Neural cell (in vitro differentiated cells): Measurements from ENCODE around the gene WDR35. TPM values are rescaled to one million over a fixed set of nuclear protein-coding genes. Genes with fewer than 3 reads are reported as not detected.
"Not testable (repeated sequence)": the region's sequence is repeated elsewhere in the genome, so short reads cannot be mapped to it uniquely, and the experiment has no call there.

ENCODE experiments used
- H2AFZ ChIP-seq: fragments of 200-600, 300-800 bp; sonication (generic), shearing (Covaris generic); 2 replicates; pipeline ENCODE4 v1.6.0; 2014; ENCODE audit warnings: low read depth, mild to moderate bottlenecking, antibody characterized with exemption, low read length, moderate library complexity
- H3F3A ChIP-seq: fragments of 200-600 bp; shearing (Covaris generic); 2 replicates; pipeline ENCODE4 v1.6.1; 2016; ENCODE audit warnings: mild to moderate bottlenecking, moderate library complexity, mixed read lengths, antibody characterized with exemption, low read length; ENCODE audit not compliant: insufficient read depth, poor library complexity, severe bottlenecking
- H3K27ac ChIP-seq: fragments of 200-600, 300-800 bp; sonication (generic), shearing (Covaris generic); 2 replicates; pipeline ENCODE4 v1.5.1; 2014; ENCODE audit warnings: mild to moderate bottlenecking, low read length, moderate library complexity
- H3K27me3 ChIP-seq: fragments of 300-800, 200-600 bp; sonication (generic), shearing (Covaris generic); 2 replicates; pipeline ENCODE4 v1.6.0; 2014; ENCODE audit warnings: mild to moderate bottlenecking, low read depth, low read length, moderate library complexity; ENCODE audit not compliant: insufficient read depth
- H3K36me3 ChIP-seq: fragments of 300-800, 200-600 bp; sonication (generic), shearing (Covaris generic); 2 replicates; pipeline ENCODE4 v1.5.1; 2014; ENCODE audit warnings: mild to moderate bottlenecking, antibody characterized with exemption, low read length, moderate library complexity; ENCODE audit not compliant: insufficient read depth
- H3K4me2 ChIP-seq: fragments of 300-800, 200-600 bp; sonication (generic), shearing (Covaris generic); 2 replicates; pipeline ENCODE4 v1.6.0; 2014; ENCODE audit warnings: mild to moderate bottlenecking, low read length
- H3K4me3 ChIP-seq: fragments of 300-800, 200-600 bp; sonication (generic), shearing (Covaris generic); 2 replicates; pipeline ENCODE4 v1.5.1; 2014; ENCODE audit warnings: mild to moderate bottlenecking, low read length, moderate library complexity
- H3K79me2 ChIP-seq: fragments of 200-600 bp; shearing (Covaris generic); replicated peaks from 2 replicates; pipeline ENCODE4 v1.6.0; 2014; ENCODE audit warnings: mild to moderate bottlenecking, low read length, moderate library complexity; ENCODE audit not compliant: insufficient read depth
- H3K9ac ChIP-seq: fragments of 300-800, 200-600 bp; sonication (generic), shearing (Covaris generic); 2 replicates; pipeline ENCODE4 v1.6.1; 2016; ENCODE audit warnings: mild to moderate bottlenecking, low read length, mixed read lengths
- H3K9me2 ChIP-seq: fragments of 200-600 bp; shearing (Covaris generic); 2 replicates; pipeline ENCODE4 v1.6.1; 2016; ENCODE audit warnings: mild to moderate bottlenecking, low read length, mixed read lengths; ENCODE audit not compliant: insufficient read depth
- H3K9me3 ChIP-seq: fragments of 200-600, 300-800 bp; sonication (generic), shearing (Covaris generic); 2 replicates; pipeline ENCODE4 v1.6.1; 2016; ENCODE audit warnings: mild to moderate bottlenecking, mixed run types, low read length, moderate library complexity, mixed read lengths
- H4K20me1 ChIP-seq: fragments of 200-600 bp; shearing (Covaris generic); 2 replicates; pipeline ENCODE4 v1.6.1; 2016; ENCODE audit warnings: mild to moderate bottlenecking, mixed run types; ENCODE audit not compliant: insufficient read depth
- CTCF ChIP-seq: fragments of 450-650 bp; IDR thresholded peaks from 2 replicates; pipeline ENCODE4 v1.5.1; 2014; ENCODE audit warnings: antibody characterized with exemption, mild to moderate bottlenecking, moderate library complexity; ENCODE audit not compliant: poor library complexity, severe bottlenecking
- EP300 ChIP-seq: fragments of 450-650 bp; conservative IDR thresholded peaks from 2 replicates; pipeline ENCODE4 v1.6.1; 2014; ENCODE audit warnings: antibody characterized with exemption, mild to moderate bottlenecking, moderate library complexity; ENCODE audit not compliant: poor library complexity, severe bottlenecking
- EZH2 ChIP-seq: fragments of 200-600, 300-800 bp; shearing (Covaris generic), sonication (generic); IDR thresholded peaks from 2 replicates; pipeline ENCODE4 v1.6.1; 2014; ENCODE audit warnings: antibody characterized with exemption, low read length, borderline replicate concordance, mild to moderate bottlenecking; ENCODE audit not compliant: insufficient read depth, poor library complexity, severe bottlenecking
- MXI1 ChIP-seq: fragments of 450-650 bp; conservative IDR thresholded peaks from 2 replicates; pipeline ENCODE4 v1.6.1; 2014; ENCODE audit warnings: antibody characterized with exemption, mild to moderate bottlenecking; ENCODE audit not compliant: poor library complexity, severe bottlenecking
- POLR2AphosphoS5 ChIP-seq: IDR thresholded peaks from 2 replicates; pipeline ENCODE4 v1.6.1; 2012
- RAD21 ChIP-seq: fragments of 450-650 bp; conservative IDR thresholded peaks from 2 replicates; pipeline ENCODE4 v1.6.1; 2014; ENCODE audit warnings: antibody characterized with exemption, mild to moderate bottlenecking, moderate library complexity
- REST ChIP-seq: IDR thresholded peaks from 2 replicates; pipeline ENCODE4 v1.6.1; 2012; ENCODE audit warnings: borderline replicate concordance
- SMC3 ChIP-seq: fragments of 450-650 bp; conservative IDR thresholded peaks from 2 replicates; pipeline ENCODE4 v1.6.1; 2014; ENCODE audit warnings: antibody characterized with exemption, mild to moderate bottlenecking, moderate library complexity; ENCODE audit not compliant: poor library complexity
- TAF1 ChIP-seq: IDR thresholded peaks from 2 replicates; pipeline ENCODE4 v1.6.1; 2012; ENCODE audit warnings: low read depth
- polyA plus RNA-seq: library from polyadenylated mRNA; depleted of rRNA; stranded (reverse); fragments of >200 nt; gene quantifications from 2 replicates; pipeline ENCODE4 v1.2.3, GENCODE V29; 2014

WDR35 gene
- polyA plus RNA-seq, 1 donor from 2014 or later = 14.2 TPM

GRCh38 chr2:19929226-19929625, 60.7 kb downstream of the WDR35 start:
- no peaks in the 10 kb centered on the region for H3K9me2 ChIP-seq
- H3K79me2 ChIP-seq = no peaks in the 10 kb centered on the region
- no peak for TF ChIP-seq MXI1
- TF ChIP-seq TAF1 = no peak
- TF ChIP-seq SMC3 = no peak
- TF ChIP-seq EP300 = no peak
- TF ChIP-seq EZH2 = no peak
- no peak for TF ChIP-seq REST
- TF ChIP-seq POLR2AphosphoS5 = no peak
- no peak for TF ChIP-seq RAD21
- no peak for TF ChIP-seq CTCF
- H3F3A ChIP-seq = no peaks in the 10 kb centered on the region
- no peaks in the 10 kb centered on the region for H3K27me3 ChIP-seq
- H2AFZ ChIP-seq = no peak overlapping the region
- H3K27ac ChIP-seq = no peak overlapping the region
- no peaks in the 10 kb centered on the region for H3K9me3 ChIP-seq
- H3K36me3 ChIP-seq = no peaks in the 10 kb centered on the region
- H3K9ac ChIP-seq = no peak overlapping the region
- no peaks in the 10 kb centered on the region for H4K20me1 ChIP-seq
- no peak overlapping the region for H3K4me3 ChIP-seq
- H3K4me2 ChIP-seq = no peak overlapping the region

GRCh38 chr2:19927816-19928215, 62.1 kb downstream of the WDR35 start:
- not testable (repeated sequence) for H3K36me3 ChIP-seq, H3K4me3 ChIP-seq, H3K9me2 ChIP-seq, H2AFZ ChIP-seq, H4K20me1 ChIP-seq, H3K9me3 ChIP-seq, H3F3A ChIP-seq, H3K27ac ChIP-seq, H3K79me2 ChIP-seq, H3K27me3 ChIP-seq, H3K4me2 ChIP-seq, H3K9ac ChIP-seq

GRCh38 chr2:19924526-19924925, 65.4 kb downstream of the WDR35 start:
- H3K4me3 ChIP-seq, H2AFZ ChIP-seq, H3K27ac ChIP-seq: not testable (repeated sequence)

GRCh38 chr2:19922188-19922587, 67.7 kb downstream of the WDR35 start:
- H3K9me2 ChIP-seq, H3K27me3 ChIP-seq, H3K9ac ChIP-seq, H3K27ac ChIP-seq, H3F3A ChIP-seq, H3K4me3 ChIP-seq, H3K79me2 ChIP-seq, H4K20me1 ChIP-seq, H3K9me3 ChIP-seq, H3K36me3 ChIP-seq, H2AFZ ChIP-seq, H3K4me2 ChIP-seq: not testable (repeated sequence)

More at GRCh38 chr2:19924526-19924925, 65.4 kb downstream of the WDR35 start:
- not testable (repeated sequence) for H3K9me2 ChIP-seq, H3K9me3 ChIP-seq, H3K27me3 ChIP-seq, H3K4me2 ChIP-seq, H3K36me3 ChIP-seq, H3K9ac ChIP-seq, H4K20me1 ChIP-seq, H3F3A ChIP-seq, H3K79me2 ChIP-seq
